H1 (cell line): ENCODE measurements around the gene NOS3. TPM values are rescaled to one million over a fixed set of nuclear protein-coding genes. Genes with fewer than 3 reads are reported as not detected.

Experiments used
- KDM4A ChIP-seq: IDR thresholded peaks from one replicate; pipeline ENCODE4 v1.7.1; 2012; ENCODE audit warnings: low read depth, mild to moderate bottlenecking, moderate library complexity, low read length, inconsistent platforms; ENCODE audit not compliant: severe bottlenecking
- TCF12 ChIP-seq: IDR thresholded peaks from 2 replicates; pipeline ENCODE4 v1.6.1; 2011; ENCODE audit warnings: low read depth, mild to moderate bottlenecking, low read length
- polyA plus RNA-seq, 7 experiments: library from polyadenylated mRNA; depleted of rRNA in 3 of 7; stranded (reverse) in 5 of 7; unstranded in 2 of 7; fragments of >200 nt in 5 of 7; fragments of 200-250 nt in 2 of 7; gene quantifications; 1 replicate in 5 of 7; 2 replicates in 1 of 7; 4 replicates in 1 of 7; pipeline versions ENCODE4 v1.2.1 to v1.2.3, GENCODE V29; 2011 to 2013; ENCODE audit warnings: missing spikeins in 2 of 7, mixed read lengths in 2 of 7
- total RNA-seq: library from RNA; stranded (reverse); fragmentation: NEBNext Ultra II Directional; extraction: Animal tissue kit (Norgen Biotek cat#: 25700); gene quantifications from 2 replicates; pipeline ENCODE4 v1.2.1, GENCODE V29; 2021
- TF ChIP-seq, protein P1 (sequence below): IDR thresholded peaks from 2 replicates; pipeline ENCODE4 v1.6.1; 2011; ENCODE audit warnings: low read length, improper control_type of control experiment
- TF ChIP-seq, protein P2 (sequence below): IDR thresholded peaks from 2 replicates; pipeline ENCODE4 v1.6.1; 2011; ENCODE audit warnings: low read depth, mild to moderate bottlenecking, low read length; ENCODE audit not compliant: insufficient read depth

NOS3 gene
- total and polyA plus RNA-seq, 2 of the 8 experiments (the other 6 are each of a cell fraction or from before 2014, with no cell fraction given) = 4.4 to 16.2 TPM

- TF ChIP-seq KDM4A (peak; percentile 90), TCF12 (peak; percentile 61; the same call in 1 of the 2 replicates)
- TF ChIP-seq, protein P1, sequence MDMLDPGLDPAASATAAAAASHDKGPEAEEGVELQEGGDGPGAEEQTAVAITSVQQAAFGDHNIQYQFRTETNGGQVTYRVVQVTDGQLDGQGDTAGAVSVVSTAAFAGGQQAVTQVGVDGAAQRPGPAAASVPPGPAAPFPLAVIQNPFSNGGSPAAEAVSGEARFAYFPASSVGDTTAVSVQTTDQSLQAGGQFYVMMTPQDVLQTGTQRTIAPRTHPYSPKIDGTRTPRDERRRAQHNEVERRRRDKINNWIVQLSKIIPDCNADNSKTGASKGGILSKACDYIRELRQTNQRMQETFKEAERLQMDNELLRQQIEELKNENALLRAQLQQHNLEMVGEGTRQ = peak; percentile 99
- TF ChIP-seq, protein P2, sequence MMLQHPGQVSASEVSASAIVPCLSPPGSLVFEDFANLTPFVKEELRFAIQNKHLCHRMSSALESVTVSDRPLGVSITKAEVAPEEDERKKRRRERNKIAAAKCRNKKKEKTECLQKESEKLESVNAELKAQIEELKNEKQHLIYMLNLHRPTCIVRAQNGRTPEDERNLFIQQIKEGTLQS = peak; percentile 97
- TF ChIP-seq, all 59 proteins: peak for 20
These were observed 71.8 kb downstream of the NOS3 start (continued) for GRCh38 chr7:151062399-151063211.
